GM21390 (cell line): ENCODE results near the gene RECK.
A peak's percentile ranks its signal among the peaks of the same experiment; 100 is the strongest.
"Not testable (repeated sequence)": the region's sequence is repeated elsewhere in the genome, so short reads cannot be mapped to it uniquely, and the experiment has no call there.

Source experiments
- ATAC-seq: cut with Tn5 transposase; IDR thresholded peaks from one replicate; pipeline ENCODE4 v1.9.1; 2021; ENCODE audit not compliant: unreplicated experiment

Gene RECK

DNA sequence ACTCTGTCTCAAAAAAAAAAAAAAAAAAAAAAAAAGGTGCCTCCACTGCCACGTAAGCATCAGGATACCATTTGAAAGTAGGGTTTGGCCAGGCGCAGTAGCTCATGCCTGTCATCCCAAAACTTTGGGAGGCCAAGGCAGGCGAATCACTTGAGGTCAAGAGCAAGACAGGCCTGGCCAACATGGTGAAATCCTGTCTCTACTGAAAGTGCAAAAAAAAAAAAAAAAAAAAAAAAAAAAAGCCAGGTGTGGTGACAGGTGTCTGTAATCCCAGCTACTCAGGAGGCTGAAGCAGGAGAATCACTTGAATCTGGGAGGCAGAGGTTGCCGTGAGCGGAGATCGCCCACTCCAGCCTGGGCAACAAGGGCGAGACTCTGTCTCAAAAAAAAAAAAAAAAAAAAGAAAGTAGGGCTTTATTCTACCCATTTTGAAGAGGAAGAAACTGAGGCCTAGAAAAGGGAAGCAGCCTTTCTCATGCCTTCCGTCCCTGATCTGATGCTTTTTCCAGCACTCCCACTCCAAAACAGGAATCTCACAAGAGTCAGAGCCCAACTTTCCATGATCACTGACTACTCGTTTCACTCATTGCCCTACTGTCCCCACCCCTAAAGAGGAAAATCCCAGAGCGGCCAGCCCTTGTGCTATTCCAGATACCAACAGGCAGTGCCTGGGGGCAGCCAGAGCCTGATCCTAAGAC, 116.2 kb downstream of the RECK start:
- no peak for ATAC-seq

DNA sequence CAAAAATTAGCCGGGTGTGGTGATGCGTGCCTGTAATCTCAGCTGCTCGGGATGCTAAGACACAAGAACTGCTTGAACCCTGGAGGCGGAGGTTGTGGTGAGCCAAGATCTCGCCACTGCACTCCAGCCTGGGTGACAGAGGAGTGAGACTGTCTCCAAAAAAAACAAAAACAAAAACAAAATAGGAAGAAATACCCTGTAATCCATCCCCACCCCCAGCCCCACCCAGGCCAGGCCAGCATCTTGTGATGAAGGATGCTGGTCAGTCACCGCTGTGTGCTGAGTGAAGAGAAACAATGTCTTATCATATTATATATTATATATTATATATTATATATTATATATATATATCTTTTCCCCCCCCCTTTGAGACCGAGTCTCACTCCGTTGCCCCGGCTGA, 117.0 kb downstream of the RECK start:
- ATAC-seq: no peak

DNA sequence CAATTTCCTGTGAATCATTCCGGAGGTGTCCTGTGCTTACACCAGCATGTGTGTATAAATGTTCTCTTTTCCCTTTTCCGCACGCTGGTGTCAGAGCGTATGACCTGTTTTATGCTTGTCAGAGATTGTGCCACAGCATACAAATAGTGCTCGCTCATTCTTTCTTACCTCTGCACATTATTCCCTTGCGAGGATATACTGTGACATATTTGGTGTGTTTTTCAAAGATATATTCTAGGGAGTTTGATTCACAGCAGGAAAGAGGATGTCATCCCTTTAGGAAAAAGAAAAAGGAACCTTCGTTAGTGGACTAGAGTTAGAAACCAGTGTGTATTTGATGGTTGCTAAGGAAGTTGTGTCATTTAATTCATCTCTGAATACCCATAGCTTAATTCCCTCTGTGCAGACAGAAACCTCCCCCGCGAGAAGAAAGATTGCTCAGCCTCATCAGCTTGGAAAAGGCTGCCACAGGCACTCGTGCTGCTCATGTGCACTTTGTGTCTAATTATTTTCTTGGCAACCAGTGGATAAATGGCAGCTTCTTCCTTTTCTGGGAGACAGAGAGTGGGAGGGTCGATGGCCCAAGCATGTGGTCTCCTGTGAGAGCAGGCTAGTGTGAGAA, 117.7 kb downstream of the RECK start:
- no peak for ATAC-seq

DNA sequence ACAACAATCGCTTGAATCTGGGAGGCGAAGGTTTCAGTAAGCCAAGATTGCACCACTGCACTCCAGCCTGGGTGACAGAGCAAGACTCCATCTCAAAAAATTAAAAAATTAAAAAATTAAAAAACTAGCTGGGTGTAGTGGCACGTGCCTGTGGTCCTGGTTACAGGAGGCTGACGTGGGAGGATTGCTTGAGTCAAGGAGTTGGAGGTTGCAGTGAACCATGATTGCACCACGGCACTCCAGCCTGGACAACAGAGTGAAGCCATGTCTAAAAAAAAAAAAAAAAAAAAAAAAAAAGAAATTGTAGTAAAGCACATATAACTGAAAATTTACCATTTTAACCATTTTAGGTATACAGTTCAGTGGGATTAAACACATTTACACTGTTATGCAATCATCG, 119.4 kb downstream of the RECK start:
- ATAC-seq: no peak

DNA sequence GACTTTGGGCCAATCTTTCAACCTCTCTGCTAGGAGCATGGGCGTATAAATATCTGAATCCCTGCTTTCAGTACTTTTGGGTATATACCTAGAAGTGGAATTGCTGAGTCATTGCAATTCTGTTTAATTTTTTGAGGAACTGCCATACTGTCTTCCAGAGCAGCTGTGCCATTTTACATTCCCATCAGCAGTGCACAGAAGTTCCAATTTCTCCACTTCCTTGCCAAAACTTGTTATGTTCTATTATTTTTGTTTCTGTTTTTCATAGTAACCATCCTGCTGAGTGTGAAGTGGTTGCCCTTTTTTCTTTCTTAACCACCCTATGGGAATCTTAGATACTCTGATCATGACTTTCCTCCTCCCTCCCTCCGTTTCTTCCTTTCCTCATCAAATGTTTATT, 121.4 kb downstream of the RECK start:
- ATAC-seq: no peak

DNA sequence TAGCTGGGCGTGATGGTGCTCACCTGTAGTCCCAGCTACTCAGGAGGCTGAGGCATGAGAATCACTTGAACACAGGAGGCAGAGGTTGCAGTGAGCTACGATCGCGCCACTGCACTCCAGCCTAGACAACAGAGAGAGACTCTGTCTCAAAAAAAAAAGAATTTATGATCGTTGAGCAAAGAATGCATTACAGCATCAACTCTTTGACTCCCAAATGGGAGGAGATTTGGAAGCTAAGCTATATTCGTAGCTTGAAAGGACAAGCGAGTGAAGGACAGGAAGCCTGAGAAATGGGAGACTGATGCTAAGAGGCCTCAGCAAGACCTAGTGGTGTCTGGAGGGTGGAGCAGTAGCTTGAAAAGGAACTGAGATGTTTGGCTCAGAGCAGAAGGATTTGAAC, 122.2 kb downstream of the RECK start:
- no peak for ATAC-seq

DNA sequence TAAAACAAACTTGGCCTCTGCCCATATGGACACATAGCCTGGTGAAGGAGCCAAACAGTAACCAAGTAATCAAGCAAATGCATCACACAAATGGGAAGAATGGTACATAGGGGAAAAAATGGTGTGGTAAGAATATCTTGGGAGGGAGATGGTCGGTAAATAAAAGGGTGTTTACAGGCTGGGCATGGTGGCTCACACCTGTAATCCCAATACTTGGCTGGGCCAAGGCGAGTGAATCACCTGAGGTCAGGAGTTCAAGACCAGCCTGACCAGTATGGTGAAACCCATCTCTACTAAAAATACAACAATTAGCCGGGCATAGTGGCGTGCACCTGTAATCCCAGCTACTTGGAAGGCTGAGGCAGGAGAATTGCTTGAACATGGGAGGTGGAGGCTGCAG, 122.8 kb downstream of the RECK start:
- not testable (repeated sequence) for ATAC-seq

DNA sequence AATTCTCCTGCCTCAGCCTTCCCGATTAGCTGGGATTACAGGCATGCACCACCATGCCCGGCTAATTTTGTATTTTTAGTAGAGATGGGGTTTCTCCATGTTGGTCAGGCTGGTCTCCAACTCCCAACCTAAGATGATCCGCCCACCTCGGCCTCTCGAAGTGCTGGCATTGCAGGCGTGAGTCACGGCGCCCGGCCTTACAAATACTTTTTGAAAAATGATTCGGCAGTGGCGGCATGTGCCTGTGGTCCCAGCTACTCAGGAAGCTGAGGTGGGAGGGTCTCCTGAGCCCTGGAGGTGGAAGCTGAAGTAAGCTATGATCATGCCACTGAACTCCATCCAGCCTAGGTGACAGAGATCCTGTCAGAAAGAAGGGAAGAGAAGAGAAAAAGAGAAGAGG, 123.4 kb downstream of the RECK start:
- not testable (repeated sequence) for ATAC-seq

DNA sequence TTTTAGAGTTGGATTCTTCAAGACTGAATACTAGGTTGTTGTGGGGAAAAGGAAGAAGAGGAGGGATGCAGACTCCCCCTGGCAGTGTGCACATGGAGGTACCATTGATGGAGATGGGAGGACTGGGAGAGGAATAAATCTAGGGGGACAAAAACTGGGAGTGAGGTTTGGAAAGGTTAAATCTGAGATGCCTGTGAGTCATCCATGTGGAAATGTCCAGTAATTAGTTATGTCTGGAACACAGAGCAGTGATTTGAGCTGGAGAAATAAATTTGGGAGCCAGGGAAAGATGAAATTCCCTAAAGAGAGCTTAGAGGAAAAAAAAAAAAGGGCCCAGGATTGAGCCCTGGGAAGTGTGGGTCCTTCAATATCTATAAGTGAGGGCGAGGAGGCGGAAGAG, 124.5 kb downstream of the RECK start:
- ATAC-seq: no peak

DNA sequence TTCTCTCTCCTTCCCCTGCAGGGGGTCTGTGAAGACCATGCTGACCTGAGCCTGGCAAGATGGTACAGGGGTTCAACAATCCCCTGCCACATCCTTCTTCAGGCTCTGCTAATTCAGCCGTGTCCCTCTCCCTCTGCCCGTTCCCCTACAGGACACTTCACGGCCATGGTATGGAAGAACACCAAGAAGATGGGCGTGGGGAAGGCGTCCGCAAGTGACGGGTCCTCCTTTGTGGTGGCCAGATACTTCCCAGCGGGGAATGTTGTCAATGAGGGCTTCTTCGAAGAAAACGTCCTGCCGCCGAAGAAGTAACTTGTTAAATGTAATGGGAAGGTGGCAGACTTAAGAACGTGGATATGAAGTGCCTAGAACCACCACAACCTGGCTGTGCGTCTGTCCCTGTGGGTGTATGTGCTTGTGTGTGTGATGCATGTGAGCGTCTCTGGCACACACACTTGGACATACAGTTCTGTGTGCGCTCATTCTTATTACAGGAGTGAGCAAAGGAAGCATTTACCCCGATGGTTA, 125.6 kb downstream of the RECK start:
- no peak for ATAC-seq

DNA sequence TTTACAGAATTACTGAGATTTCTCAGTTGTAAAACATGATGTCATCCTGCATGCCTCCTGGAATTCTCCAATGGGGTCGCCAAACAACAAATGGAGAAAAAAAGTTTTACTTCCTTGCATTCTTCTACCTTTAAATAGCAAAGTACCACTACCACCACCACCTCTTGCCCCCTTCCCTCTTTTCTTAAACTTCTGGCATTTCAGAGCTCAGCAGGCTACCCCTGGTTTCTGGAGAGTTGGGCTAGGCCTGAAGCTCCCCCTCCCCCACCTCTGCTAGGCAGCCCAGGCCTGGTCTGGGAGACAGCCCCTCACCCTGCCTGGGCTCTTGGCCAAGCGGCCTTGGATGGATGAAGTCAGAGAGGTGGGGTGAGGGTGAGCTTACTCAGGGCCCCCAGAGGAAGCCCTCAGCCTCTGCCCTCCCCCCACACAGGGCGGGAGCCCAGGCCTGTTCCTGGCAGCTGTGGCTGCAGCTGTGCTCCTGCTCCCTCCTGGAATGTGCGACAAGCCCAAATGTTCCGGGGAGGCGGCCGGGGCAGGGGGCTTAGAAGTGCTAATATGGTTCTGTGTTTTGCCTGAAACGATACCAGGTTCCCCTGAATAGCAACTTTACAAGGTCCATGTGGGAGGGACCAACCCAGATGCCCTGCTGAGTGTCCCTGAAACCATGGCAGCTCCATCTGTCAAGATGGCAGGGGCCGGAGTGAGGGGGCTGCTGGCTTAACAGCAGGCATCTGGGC, 126.5 kb downstream of the RECK start:
- no peak for ATAC-seq

DNA sequence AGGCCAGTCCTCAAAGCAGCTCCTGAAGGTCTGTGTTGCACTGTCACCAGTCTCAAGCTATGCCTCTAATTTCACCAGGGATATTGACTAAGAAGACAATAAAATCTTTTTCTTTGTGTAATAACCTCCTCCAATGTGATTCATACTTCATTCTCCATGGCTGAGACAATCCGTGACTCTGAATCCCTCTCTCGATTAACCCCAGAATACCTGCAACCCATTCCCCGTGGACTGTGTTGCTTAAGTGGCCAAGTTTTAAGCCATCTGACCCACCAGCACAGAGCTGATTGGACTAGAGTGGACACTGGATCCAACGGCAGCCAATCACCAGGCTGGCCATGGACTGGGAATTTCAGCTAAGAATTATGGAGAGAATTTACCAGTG, 127.1 kb downstream of the RECK start:
- ATAC-seq: no peak

DNA sequence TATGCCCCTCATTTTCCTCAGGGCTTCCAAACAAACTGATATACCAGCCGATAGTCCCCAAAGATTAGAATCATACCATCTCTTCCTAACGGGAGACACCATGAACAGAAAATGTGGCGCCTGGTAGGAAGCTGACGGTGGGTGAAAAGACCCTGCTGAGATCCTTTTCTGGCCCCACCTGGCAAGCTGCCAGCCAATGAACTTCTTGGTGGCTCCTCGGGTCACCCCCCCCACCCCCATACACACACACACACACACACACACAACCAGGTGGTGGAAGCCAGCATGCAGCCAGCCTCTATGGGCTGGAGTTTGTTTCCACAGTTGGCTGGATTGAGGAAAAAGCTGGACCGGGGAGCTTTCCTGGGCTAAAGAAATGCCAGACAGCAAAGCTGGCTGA, 127.7 kb downstream of the RECK start:
- no peak for ATAC-seq

DNA sequence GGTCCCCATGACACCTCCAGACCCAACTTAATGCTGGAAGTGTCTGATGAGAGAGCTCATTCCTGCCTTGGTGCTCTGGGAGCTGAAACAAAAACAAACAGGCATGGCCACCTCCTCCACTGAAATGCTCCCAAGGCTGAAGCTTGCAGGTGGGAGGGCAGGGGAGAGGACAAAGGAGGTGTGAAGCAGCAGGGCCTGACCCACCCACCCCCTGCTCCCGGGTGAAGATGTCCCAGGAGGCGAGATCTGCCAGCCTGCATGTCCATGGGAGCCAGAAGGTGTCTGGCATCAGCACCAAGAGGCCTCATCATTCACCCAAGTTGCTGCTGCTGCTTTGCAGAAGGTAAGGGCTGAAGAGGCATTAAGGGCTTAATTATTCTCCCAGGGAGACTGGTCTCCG, 128.3 kb downstream of the RECK start:
- no peak for ATAC-seq

DNA sequence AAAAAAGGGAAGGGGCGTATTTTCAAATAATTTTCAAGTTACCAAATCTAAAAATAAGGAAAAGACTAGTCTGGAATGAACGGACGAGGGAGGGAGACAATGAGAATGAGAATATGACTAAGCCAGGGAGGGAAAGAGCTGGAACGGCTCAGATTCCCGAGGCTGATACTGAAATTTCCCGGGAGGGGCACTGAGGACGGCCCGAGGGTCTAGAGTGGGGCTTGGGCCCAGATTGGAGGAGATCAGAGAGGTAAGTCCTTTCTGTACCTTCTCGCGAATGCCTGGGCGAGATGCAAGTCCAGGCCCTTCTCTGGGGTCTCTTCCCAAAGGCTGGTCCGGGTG, 129.1 kb downstream of the RECK start:
- ATAC-seq: no peak

DNA sequence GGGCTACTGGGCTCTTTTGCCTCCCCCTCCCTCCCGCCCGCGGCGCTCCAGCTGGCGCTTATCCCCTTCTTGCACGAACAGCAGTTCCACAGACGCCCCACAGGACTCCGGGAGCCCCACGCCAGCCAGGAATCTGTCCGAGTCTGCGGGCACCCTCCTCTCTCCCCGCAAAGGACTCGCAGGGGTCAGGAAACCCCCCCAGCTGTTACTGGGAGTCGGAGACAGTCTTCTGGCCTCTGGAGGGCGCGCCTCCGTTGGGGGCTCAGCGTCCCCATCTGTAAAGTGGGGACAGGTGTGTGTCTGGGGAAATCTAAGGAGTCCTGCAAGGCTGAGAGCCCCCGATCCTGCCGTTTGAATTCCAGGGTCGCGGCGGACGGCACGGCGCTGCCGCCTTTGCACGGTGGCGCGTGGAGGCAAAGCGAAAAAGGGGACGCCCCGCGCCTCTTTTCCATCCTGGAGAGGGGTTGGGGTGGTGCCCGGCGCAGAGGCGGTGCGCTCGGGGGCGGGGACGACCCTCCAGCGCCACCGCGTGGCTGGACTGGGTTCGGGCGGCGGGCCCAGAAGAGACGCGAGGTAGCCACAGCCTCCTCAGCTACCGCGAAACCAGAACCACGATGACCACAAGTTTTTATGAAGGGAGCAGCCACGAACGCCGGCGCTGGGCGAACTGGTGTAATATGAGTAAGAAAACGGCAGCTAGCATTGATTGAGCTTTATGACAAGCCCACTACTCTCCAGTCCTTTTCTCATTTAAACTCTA, 129.6 kb downstream of the RECK start:
- peak; percentile 94 for ATAC-seq

DNA sequence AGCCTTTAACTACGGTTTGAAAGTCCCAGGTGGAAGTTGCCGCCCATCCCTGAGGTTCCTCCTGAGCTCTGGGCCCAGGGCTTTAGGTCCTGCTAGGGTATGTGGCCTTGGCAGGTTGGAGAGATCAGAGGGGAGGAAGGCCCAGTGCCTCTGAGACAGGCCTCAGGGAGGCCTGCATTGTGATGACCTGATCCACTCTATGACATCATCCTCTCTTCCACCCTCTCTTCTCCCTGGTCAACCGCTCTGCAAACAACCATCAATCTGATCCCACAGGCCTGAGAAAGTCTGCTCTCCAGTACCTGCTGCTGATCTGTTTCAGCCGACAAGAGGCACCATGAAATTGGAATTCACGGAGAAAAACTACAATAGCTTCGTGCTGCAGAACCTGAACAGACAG, 132.5 kb downstream of the RECK start, which contains the start of gene CCIN:
Gene CCIN (plus strand): TSS at position 223 of the 400 bp plus-strand sequence. CDS start 115 bp downstream, at position 338.
- ATAC-seq: no peak

DNA sequence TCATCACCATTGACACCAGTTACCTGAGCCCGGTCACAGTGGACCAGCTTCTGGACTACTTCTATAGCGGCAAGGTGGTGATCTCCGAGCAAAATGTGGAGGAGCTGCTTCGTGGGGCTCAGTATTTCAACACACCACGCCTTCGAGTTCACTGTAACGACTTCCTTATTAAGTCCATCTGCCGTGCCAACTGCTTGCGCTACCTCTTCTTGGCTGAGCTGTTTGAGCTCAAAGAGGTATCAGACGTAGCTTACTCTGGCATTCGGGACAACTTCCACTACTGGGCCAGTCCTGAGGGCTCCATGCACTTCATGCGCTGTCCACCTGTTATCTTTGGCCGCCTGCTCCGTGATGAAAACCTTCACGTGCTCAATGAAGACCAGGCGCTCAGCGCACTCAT, 133.0 kb downstream of the RECK start:
- no peak for ATAC-seq

DNA sequence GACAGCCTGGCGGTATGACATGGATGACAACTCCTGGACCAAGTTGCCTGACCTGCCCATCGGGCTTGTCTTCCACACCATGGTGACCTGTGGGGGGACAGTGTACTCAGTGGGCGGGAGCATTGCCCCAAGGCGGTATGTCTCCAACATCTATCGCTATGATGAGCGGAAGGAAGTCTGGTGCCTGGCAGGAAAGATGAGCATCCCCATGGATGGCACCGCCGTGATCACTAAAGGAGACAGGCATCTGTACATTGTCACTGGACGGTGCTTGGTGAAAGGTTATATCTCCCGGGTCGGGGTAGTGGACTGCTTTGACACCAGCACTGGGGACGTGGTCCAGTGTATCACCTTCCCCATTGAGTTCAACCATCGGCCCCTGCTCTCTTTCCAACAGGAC, 133.8 kb downstream of the RECK start:
- ATAC-seq: no peak

DNA sequence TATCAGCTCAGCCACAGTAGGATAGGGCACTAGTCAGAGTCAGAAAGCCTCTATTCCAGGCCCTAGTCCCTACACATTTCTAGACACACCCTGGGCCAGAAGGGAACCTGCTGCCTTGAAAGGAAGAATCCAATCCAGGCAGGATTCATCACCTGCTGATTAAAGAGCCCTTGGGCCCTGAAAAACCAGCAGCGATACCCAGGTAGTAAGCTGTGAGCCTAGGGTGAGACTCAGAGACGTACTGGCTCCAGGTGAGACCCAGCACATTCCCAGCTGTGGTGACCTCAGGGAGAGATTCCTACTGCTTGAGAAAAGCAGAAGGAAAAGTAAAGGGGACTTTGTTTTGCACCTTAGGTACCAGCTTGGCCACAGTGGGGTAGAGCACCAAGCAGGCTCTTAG, 137.1 kb downstream of the RECK start:
- no peak for ATAC-seq
